HepG2 (cell line): ENCODE data around the gene HOXB5. TPM values are rescaled to one million over a fixed set of nuclear protein-coding genes. Genes with fewer than 3 reads are reported as not detected.

ENCODE experiments used
- ATAC-seq: fragments of 200-7000 bp; cut with Tn5 transposase; 3 replicates; pipeline ENCODE4 v1.9.1; 2020; ENCODE audit warnings: mild to moderate bottlenecking, moderate library complexity
- BruUV-seq: library from RNA; stranded (reverse); fragments of 400-500 nt; replicated peaks from 2 replicates; lab custom pipeline; 2021; lab: Mats Ljungman, UMichigan
- CTCF ChIA-PET: fragments of 300-600 bp; formaldehyde crosslinking; extraction: SDS; loops from one replicate; lab custom pipeline; 2021; ENCODE audit warnings: low total read pairs, inconsistent platforms, low intra/inter-chr PET ratio; lab: Yijun Ruan, JAX
- POLR2A ChIA-PET: fragments of 350-600 bp; sonication (Branson Sonifier 250); formaldehyde crosslinking; loops from one replicate; lab custom pipeline; 2020; ENCODE audit warnings: antibody characterized with exemption, inconsistent platforms; lab: Yijun Ruan, JAX
- DNase-seq: peaks from one replicate; pipeline ENCODE4 v3.0.0-alpha.2; 2015; ENCODE audit warnings: low spot score
- FAIRE-seq: peaks from 3 replicates; lab custom pipeline; 2011; peaks lifted over from hg19 to GRCh38; lab: Jason Lieb, UNC
- H2AFZ ChIP-seq: one replicate; pipeline ENCODE4 v1.6.1; 2011; ENCODE audit warnings: low read length, inconsistent platforms
- H3K27ac ChIP-seq: fragments of 300-600 bp; 3 replicates; pipeline ENCODE4 v1.8.0; 2011; ENCODE audit warnings: mixed run types, mild to moderate bottlenecking, mixed read lengths, low read length, inconsistent platforms; ENCODE audit not compliant: insufficient read depth; ENCODE audit errors: extremely low read length
- H3K27me3 ChIP-seq, 2 experiments: fragments of 200-600 bp in 1 of 2; 2 replicates in 1 of 2; 3 replicates in 1 of 2; pipeline versions ENCODE4 v1.6.0 to v1.8.0; 2011; ENCODE audit warnings: low read length in 2 of 2, mild to moderate bottlenecking in 2 of 2, moderate library complexity in 2 of 2, inconsistent platforms in 1 of 2; ENCODE audit not compliant: insufficient read depth in 2 of 2, control insufficient read depth in 1 of 2
- H3K36me3 ChIP-seq, 2 experiments: fragments of 200-600 bp in 1 of 2; replicated peaks in 1 of 2; 2 replicates in 1 of 2; 3 replicates in 1 of 2; pipeline versions ENCODE4 v1.5.1 to v1.8.0; 2011; ENCODE audit warnings: low read length in 2 of 2, inconsistent platforms in 1 of 2; ENCODE audit not compliant: insufficient read depth in 2 of 2, control insufficient read depth in 1 of 2
- H3K4me1 ChIP-seq: 2 replicates; pipeline ENCODE4 v1.5.1; 2012; ENCODE audit warnings: low read length, inconsistent platforms; ENCODE audit not compliant: insufficient read depth
- H3K4me2 ChIP-seq: 2 replicates; pipeline ENCODE4 v1.6.0; 2011; ENCODE audit warnings: low read depth, low read length, inconsistent platforms
- H3K4me3 ChIP-seq, 3 experiments: fragments of 200-600 bp in 1 of 3; sonication (generic), shearing (Covaris generic) in 1 of 3; replicated peaks in 1 of 3; 2 replicates each; pipeline ENCODE4 v1.5.1; 2011 to 2016; ENCODE audit warnings: low read length in 3 of 3, inconsistent platforms in 2 of 3, low read depth in 2 of 3, mild to moderate bottlenecking in 2 of 3, control low read depth in 1 of 3, mixed read lengths in 1 of 3; ENCODE audit not compliant: insufficient read depth in 1 of 3
- H3K79me2 ChIP-seq: one replicate; pipeline ENCODE4 v1.6.1; 2011; ENCODE audit warnings: low read length, inconsistent platforms; ENCODE audit not compliant: insufficient read depth
- H3K9ac ChIP-seq: 2 replicates; pipeline ENCODE4 v1.6.0; 2011; ENCODE audit warnings: mild to moderate bottlenecking, low read depth, low read length, inconsistent platforms; ENCODE audit not compliant: insufficient read depth
- H3K9me3 ChIP-seq: 2 replicates; pipeline ENCODE4 v1.5.1; 2012; ENCODE audit warnings: mild to moderate bottlenecking, low read length
- H4K20me1 ChIP-seq: 2 replicates; pipeline ENCODE4 v1.6.0; 2011; ENCODE audit warnings: inconsistent platforms, mild to moderate bottlenecking, low read length, moderate library complexity; ENCODE audit not compliant: insufficient read depth
- EZH2 ChIP-seq: conservative IDR thresholded peaks from 2 replicates; pipeline ENCODE4 v1.6.1; 2012; ENCODE audit warnings: mild to moderate bottlenecking, low read depth, low read length, moderate library complexity
- HNRNPLL ChIP-seq: fragments of 200-400 bp; formaldehyde crosslinking; IDR thresholded peaks from 2 replicates; pipeline ENCODE4 v1.6.1; 2017; ENCODE audit warnings: mild to moderate bottlenecking, low read depth, low read length; ENCODE audit not compliant: poor library complexity, severe bottlenecking
- MTF2 ChIP-seq: sonication (generic); formaldehyde crosslinking; IDR thresholded peaks from 2 replicates; pipeline ENCODE4 v1.5.0; 2020; ENCODE audit warnings: missing genetic modification reagents, borderline replicate concordance
- ZNF768 ChIP-seq: sonication (generic); formaldehyde crosslinking; IDR thresholded peaks from 2 replicates; pipeline ENCODE4 v1.4.0; 2020; ENCODE audit warnings: missing genetic modification reagents
- ZNF782 ChIP-seq: sonication (generic); formaldehyde crosslinking; IDR thresholded peaks from 2 replicates; pipeline ENCODE4 v1.4.0; 2020; ENCODE audit warnings: missing genetic modification reagents, mild to moderate bottlenecking, borderline replicate concordance
- WGBS: methylation state at CpG from one replicate; pipeline ENCODE4 v1.1.6; 2017; ENCODE audit warnings: low lambda C conversion rate; 5-methylcytosine and 5-hydroxymethylcytosine counted together
- in situ Hi-C: cut with HindIII; loops from 2 replicates; pipeline ENCODE4 v1.10.0; 2017; ENCODE audit warnings: low pct_unique_long_range_greater_than_20kb; ENCODE audit not compliant: extremely low pct_ligation_motif_present
- intact Hi-C: fragments of 100-400 bp; cut with micrococcal nuclease; formaldehyde crosslinking; loops from one replicate; pipeline ENCODE4 v1.10.0; 2022; ENCODE audit not compliant: unreplicated experiment
- polyA plus RNA-seq, 8 experiments: library from polyadenylated mRNA; depleted of rRNA in 3 of 8; stranded (reverse) in 7 of 8; unstranded in 1 of 8; fragments of >200 nt; fragmentation: Illumina TruSeq in 4 of 8; extraction: Trizol in 4 of 8; gene quantifications; 2 replicates each; pipeline versions ENCODE4 v1.2.1 to v1.2.3, GENCODE V29; 2011 to 2016; ENCODE audit warnings: low read depth in 4 of 8, missing spikeins in 1 of 8, mixed read lengths in 1 of 8; ENCODE audit not compliant: insufficient read depth in 1 of 8
- total RNA-seq, 5 experiments: library from RNA; depleted of rRNA; stranded (reverse); fragments of >200 nt; fragmentation: Illumina TruSeq; extraction: Trizol; gene quantifications; 2 replicates each; pipeline ENCODE4 v1.2.3, GENCODE V29; 2016; ENCODE audit warnings: low read depth in 1 of 5

Gene HOXB5
- total and polyA plus RNA-seq, 2 of the 13 experiments (the other 11 are each of a cell fraction or from before 2014, with no cell fraction given), result not detected

- H3K4me1 ChIP-seq, result peaks cover 23% of the 10 kb centered on the region
- DNase-seq (no peak), ATAC-seq (no peak), FAIRE-seq (no peak)
- no peak overlapping the region for H3K27ac ChIP-seq
- POLR2A ChIA-PET, result no interaction called here
- H3K27me3 ChIP-seq, result peaks cover 33 to 97% of the 10 kb centered on the region in 2 experiments
- H3K79me2 ChIP-seq, result no peaks in the 10 kb centered on the region
- H3K4me2 ChIP-seq, result no peak overlapping the region
- H2AFZ ChIP-seq, result no peak overlapping the region
- in situ Hi-C loops (loop anchor here (5.0 kb wide), 1 partner anchor 587 kb away; no protein-coding TSS in a partner anchor), intact Hi-C loops (loop anchor here (2.0 kb wide), 1 partner anchor 461 kb away; no protein-coding TSS in a partner anchor)
- peaks cover 6% of the 10 kb centered on the region; the same call in 1 of the 2 replicates for H4K20me1 ChIP-seq
- no peaks in the 10 kb centered on the region for H3K9me3 ChIP-seq
- no peaks in the 10 kb centered on the region for H3K36me3 ChIP-seq
- no peak overlapping the region for H3K9ac ChIP-seq
- TF ChIP-seq ZNF768 (CRISPR knock-in tag) (peak; percentile 35; the same call in 1 of the 2 replicates), ZNF782 (CRISPR knock-in tag) (no peak), HNRNPLL (peak; percentile 36), MTF2 (CRISPR knock-in tag) (peak; percentile 62; the same call in 1 of the 2 replicates), EZH2 (peak; percentile 99)
- TF ChIP-seq, all 625 proteins: peak for 4
- H3K4me3 ChIP-seq, result no peak overlapping the region
- BruUV-seq, result no TSS peak
- WGBS, result 28% methylated on average over 45 of the region's 55 CpGs
- CTCF ChIA-PET, result no interaction called here
Measured at GRCh38 chr17:48613862-48614694, 20.5 kb upstream of the HOXB5 start.
